GM10266 (cell line): ENCODE data around the gene ZNF429.
"Not testable (repeated sequence)": the region's sequence is repeated elsewhere in the genome, so short reads cannot be mapped to it uniquely, and the experiment has no call there.

Source experiments
- DNase-seq: peaks from one replicate; pipeline ENCODE4 v3.0.0; 2012; ENCODE audit errors: extremely low spot score
- TF ChIP-seq, protein P1 (sequence below): IDR thresholded peaks from 2 replicates; pipeline ENCODE4 v1.5.1; 2012; ENCODE audit warnings: mild to moderate bottlenecking, low read depth; ENCODE audit not compliant: control insufficient read depth, insufficient read depth; ENCODE audit errors: missing control alignments

ZNF429 gene

DNA sequence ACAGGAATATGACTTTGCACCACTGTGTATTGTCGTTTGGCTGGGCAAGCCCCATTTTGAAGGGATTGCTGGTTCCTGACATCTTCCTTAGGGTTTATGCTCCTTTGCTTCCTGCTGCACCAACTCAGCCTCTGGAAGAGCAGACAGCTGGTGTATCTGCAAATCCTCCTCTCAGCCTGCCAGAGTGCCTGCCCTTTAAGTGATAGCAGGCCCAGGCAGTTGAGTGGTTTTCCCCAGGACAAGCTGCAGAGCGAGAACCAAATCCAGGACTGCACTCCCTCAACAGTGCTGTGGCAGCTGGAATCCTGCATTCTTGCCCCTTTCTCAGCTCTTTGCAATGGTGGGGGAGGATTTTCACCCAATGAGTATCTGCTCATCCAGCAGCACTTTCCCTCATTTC is 85.5 kb downstream of the ZNF429 start:
- TF ChIP-seq, protein P1, sequence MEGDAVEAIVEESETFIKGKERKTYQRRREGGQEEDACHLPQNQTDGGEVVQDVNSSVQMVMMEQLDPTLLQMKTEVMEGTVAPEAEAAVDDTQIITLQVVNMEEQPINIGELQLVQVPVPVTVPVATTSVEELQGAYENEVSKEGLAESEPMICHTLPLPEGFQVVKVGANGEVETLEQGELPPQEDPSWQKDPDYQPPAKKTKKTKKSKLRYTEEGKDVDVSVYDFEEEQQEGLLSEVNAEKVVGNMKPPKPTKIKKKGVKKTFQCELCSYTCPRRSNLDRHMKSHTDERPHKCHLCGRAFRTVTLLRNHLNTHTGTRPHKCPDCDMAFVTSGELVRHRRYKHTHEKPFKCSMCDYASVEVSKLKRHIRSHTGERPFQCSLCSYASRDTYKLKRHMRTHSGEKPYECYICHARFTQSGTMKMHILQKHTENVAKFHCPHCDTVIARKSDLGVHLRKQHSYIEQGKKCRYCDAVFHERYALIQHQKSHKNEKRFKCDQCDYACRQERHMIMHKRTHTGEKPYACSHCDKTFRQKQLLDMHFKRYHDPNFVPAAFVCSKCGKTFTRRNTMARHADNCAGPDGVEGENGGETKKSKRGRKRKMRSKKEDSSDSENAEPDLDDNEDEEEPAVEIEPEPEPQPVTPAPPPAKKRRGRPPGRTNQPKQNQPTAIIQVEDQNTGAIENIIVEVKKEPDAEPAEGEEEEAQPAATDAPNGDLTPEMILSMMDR = no peak
- no peak for DNase-seq

GRCh38 chr19:21593008-21593481 is 87.6 kb downstream of the ZNF429 start:
- TF ChIP-seq, protein P1 = no peak
- no peak for DNase-seq

- TF ChIP-seq, protein P1 = no peak
- no peak for DNase-seq
These were observed 88.1 kb downstream of the ZNF429 start for GRCh38 chr19:21593502-21593901.

DNA sequence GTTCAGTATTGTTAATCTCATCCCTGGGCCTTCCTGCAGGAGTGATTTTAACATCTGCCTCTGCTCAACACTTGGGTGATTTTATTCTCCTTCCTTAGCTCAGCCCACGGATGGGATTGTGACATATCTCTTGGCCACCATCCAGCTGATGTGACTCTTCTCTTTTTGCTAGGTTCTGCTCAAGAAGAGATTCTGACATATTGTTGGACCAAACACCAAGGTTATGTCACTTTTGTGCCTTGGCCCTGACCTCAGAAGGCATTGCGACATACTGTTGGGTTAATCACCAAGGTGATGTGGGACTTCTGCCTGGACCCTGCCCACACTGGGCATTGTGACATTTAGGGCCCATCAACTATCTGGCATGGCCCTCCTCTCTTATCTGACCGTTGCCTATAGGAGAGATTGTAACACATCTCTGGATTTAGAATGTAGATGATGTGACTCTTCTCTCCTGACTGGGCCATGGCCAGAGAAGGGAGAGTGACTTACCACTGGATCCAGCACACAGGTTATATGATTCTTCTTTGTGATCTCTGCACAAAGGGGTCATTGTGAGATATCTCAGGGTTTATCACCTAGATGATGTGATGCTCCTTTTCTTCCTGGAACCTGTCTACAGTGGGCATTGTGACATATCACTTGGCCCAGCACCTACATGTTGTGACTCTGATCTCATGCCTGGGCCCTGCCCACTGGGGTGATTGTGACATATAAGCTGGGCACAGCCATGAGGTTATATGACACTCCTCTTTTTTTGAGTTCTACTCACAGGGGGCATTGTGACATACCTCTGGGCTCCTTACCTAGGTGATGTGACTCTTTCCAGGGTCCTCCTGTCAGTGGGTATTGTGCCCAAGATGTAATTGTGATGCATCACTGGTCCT is 88.8 kb downstream of the ZNF429 start:
- TF ChIP-seq, protein P1 = no peak
- no peak for DNase-seq

DNA sequence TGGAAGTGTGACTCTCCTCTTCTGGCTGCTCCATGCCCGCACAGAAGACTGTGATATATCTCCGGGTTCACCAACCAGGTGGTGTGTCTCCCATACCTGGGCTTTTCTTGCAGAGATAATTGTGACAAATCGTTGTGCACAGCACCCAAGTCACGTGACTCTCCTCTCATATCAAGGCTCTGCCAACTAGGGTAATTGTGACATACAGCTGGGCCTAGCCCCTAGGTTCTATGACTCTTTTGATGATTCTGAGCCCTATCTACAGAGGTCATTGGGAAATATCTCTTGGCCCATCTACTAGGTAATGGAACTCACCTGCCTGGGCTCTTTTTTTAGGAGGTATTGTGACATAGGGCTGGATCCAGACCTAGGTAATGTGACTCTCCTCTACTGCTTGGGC is 89.8 kb downstream of the ZNF429 start:
- TF ChIP-seq, protein P1 = no peak
- DNase-seq = no peak

GRCh38 chr19:21602082-21602658 is 96.8 kb downstream of the ZNF429 start:
- DNase-seq = no peak
- TF ChIP-seq, protein P1 = no peak

- DNase-seq = not testable (repeated sequence)
These were observed 97.4 kb downstream of the ZNF429 start for GRCh38 chr19:21602659-21603430.
